HL-60 (cell line): ENCODE data around the gene IQGAP2.

Experiments
- DNase-seq, 2 experiments: peaks; one replicate each; pipeline ENCODE4 v3.0.0-alpha.2; 2010 to 2020; ENCODE audit warnings: low read depth in 1 of 2, low spot score in 1 of 2
- H3K27ac ChIP-seq: fragments of 250-450 bp; sonication (Bioruptor Pico); replicated peaks from 2 replicates; pipeline ENCODE4 v1.5.1; 2020; ENCODE audit warnings: mild to moderate bottlenecking, moderate library complexity
- H3K27me3 ChIP-seq: fragments of 250-450 bp; sonication (Bioruptor Pico); 2 replicates; pipeline ENCODE4 v1.5.1; 2021; ENCODE audit warnings: mild to moderate bottlenecking, moderate library complexity; ENCODE audit not compliant: insufficient read depth, poor library complexity, severe bottlenecking
- H3K4me3 ChIP-seq: replicated peaks from 2 replicates; pipeline ENCODE4 v1.5.1; 2011; ENCODE audit warnings: mild to moderate bottlenecking, control low read depth, low read length; ENCODE audit not compliant: insufficient read depth
- GABPA ChIP-seq: IDR thresholded peaks from 2 replicates; pipeline ENCODE4 v1.6.1; 2012; ENCODE audit warnings: low read depth
- POLR2AphosphoS5 ChIP-seq: IDR thresholded peaks from 2 replicates; pipeline ENCODE4 v1.6.1; 2012; ENCODE audit warnings: low read depth
- SPI1 ChIP-seq: IDR thresholded peaks from 2 replicates; pipeline ENCODE4 v1.6.1; 2012; ENCODE audit warnings: low read depth, mild to moderate bottlenecking, borderline replicate concordance
- TF ChIP-seq, protein P1 (sequence below): IDR thresholded peaks from 2 replicates; pipeline ENCODE4 v1.6.1; 2012; ENCODE audit warnings: low read depth; ENCODE audit not compliant: insufficient replicate concordance
- TF ChIP-seq, protein P2 (sequence below): IDR thresholded peaks from one replicate; pipeline ENCODE4 v1.5.1; 2011; ENCODE audit warnings: low read length, control low read depth, inconsistent platforms; ENCODE audit not compliant: insufficient read depth

IQGAP2 gene

DNA sequence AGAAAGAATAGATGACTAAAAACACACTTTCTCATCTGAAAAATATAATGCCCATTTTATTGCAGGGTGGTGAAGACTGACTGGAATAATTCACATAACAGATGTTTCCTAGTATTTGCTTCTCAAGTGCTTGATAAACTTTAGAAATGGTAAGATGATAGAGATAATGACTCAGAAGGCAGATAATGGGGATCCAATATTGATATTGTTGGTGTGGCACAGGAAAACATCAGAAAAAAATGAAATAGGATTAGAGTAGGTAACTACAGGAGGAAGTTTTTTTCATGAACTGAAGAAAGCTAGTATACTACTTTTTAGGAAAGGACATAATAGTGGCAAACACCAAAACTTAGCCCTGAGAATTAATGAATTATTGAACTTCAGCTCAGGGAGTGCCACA lies 240.3 kb downstream of the IQGAP2 start:
- H3K27me3 ChIP-seq, result no peaks in the 10 kb centered on the region
- no peak overlapping the region for H3K4me3 ChIP-seq

GRCh38 chr5:76649140-76649539 lies 246.1 kb downstream of the IQGAP2 start:
- no peak overlapping the region for H3K4me3 ChIP-seq
- DNase-seq, result no peak
- no peak for TF ChIP-seq POLR2AphosphoS5
- no peak for TF ChIP-seq SPI1
- TF ChIP-seq, protein P1, sequence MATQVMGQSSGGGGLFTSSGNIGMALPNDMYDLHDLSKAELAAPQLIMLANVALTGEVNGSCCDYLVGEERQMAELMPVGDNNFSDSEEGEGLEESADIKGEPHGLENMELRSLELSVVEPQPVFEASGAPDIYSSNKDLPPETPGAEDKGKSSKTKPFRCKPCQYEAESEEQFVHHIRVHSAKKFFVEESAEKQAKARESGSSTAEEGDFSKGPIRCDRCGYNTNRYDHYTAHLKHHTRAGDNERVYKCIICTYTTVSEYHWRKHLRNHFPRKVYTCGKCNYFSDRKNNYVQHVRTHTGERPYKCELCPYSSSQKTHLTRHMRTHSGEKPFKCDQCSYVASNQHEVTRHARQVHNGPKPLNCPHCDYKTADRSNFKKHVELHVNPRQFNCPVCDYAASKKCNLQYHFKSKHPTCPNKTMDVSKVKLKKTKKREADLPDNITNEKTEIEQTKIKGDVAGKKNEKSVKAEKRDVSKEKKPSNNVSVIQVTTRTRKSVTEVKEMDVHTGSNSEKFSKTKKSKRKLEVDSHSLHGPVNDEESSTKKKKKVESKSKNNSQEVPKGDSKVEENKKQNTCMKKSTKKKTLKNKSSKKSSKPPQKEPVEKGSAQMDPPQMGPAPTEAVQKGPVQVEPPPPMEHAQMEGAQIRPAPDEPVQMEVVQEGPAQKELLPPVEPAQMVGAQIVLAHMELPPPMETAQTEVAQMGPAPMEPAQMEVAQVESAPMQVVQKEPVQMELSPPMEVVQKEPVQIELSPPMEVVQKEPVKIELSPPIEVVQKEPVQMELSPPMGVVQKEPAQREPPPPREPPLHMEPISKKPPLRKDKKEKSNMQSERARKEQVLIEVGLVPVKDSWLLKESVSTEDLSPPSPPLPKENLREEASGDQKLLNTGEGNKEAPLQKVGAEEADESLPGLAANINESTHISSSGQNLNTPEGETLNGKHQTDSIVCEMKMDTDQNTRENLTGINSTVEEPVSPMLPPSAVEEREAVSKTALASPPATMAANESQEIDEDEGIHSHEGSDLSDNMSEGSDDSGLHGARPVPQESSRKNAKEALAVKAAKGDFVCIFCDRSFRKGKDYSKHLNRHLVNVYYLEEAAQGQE, result no peak
- TF ChIP-seq, protein P2, sequence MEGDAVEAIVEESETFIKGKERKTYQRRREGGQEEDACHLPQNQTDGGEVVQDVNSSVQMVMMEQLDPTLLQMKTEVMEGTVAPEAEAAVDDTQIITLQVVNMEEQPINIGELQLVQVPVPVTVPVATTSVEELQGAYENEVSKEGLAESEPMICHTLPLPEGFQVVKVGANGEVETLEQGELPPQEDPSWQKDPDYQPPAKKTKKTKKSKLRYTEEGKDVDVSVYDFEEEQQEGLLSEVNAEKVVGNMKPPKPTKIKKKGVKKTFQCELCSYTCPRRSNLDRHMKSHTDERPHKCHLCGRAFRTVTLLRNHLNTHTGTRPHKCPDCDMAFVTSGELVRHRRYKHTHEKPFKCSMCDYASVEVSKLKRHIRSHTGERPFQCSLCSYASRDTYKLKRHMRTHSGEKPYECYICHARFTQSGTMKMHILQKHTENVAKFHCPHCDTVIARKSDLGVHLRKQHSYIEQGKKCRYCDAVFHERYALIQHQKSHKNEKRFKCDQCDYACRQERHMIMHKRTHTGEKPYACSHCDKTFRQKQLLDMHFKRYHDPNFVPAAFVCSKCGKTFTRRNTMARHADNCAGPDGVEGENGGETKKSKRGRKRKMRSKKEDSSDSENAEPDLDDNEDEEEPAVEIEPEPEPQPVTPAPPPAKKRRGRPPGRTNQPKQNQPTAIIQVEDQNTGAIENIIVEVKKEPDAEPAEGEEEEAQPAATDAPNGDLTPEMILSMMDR, result no peak
- TF ChIP-seq GABPA, result no peak
- no peaks in the 10 kb centered on the region for H3K27me3 ChIP-seq
- no peak overlapping the region for H3K27ac ChIP-seq

More for the DNA sequence above, 240.3 kb downstream of the IQGAP2 start:
- no peak overlapping the region for H3K27ac ChIP-seq
- TF ChIP-seq SPI1, result no peak
- TF ChIP-seq, protein P1, result no peak
- TF ChIP-seq GABPA, result no peak
- TF ChIP-seq, protein P2, result no peak
- TF ChIP-seq POLR2AphosphoS5, result no peak
- DNase-seq, result no peak

- no peak overlapping the region for H3K27ac ChIP-seq
- H3K4me3 ChIP-seq, result no peak overlapping the region
- no peaks in the 10 kb centered on the region for H3K27me3 ChIP-seq
- no peak for DNase-seq
- TF ChIP-seq SPI1, result no peak
- TF ChIP-seq, protein P2, result no peak
- TF ChIP-seq, protein P1, result no peak
- TF ChIP-seq POLR2AphosphoS5, result no peak
- TF ChIP-seq GABPA, result no peak
Observed at GRCh38 chr5:76652809-76653414, 249.8 kb downstream of the IQGAP2 start.
